ENCODE data around the gene KIAA0232. TPM values are rescaled to one million over a fixed set of nuclear protein-coding genes. Genes with fewer than 3 reads are reported as not detected.

The KIAA0232 gene
- total and polyA plus RNA-seq, 5 donors from 2014 or later, result 5.6 to 25.3 (median 13.5) TPM

DNA sequence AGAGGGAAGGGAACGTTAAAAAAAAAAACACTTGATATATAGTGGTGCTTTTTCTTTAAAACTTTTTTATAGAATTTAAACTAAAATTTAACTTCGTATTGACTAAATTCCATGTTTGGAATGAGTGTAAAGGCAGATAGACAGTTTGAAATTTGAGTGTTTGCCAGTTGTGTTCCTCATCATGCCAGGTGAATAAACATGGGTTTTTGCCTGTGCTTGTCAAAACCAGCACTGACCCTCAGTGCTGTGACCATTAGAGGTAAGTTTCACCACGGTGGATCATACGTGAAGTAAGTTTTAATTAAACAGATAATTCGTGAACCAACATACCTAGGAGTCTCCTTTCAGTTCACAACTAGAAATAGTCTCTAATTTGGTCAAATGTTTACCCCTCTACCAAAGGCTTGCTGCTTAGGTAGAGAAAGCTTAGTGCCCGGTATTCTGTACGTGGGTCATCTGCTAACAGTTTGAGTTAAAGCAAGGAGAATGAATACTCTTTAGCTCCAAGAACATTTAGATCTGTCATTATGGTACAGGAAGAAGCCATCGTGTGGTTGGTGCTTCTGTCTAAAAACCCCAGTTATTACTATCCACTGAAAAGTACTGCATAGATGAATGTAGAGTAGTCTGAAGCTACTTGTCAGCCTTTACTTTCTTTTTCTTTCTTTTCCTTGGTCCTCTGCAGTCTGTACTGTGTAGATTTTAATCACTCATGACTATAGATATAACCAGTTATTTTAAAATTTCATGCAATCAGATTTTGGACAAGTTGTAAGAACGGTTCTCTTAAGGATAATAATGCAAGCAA is 32.7 kb downstream of the KIAA0232 start:
- Histone ChIP-seq H3K4me3 (ENCODE audit: low read depth, low read length) (no peak overlapping the region), H3K9me3 (ENCODE audit: control insufficient read depth in 2 of 2, low read length in 2 of 2) (peaks cover 4 to 13% of the 10 kb centered on the region in 2 experiments), H3K27me3 (ENCODE audit: control insufficient read depth, insufficient read depth, low read length) (no peaks in the 10 kb centered on the region), H3K4me1 (ENCODE audit: control insufficient read depth, insufficient read depth, low read length, poor library complexity, severe bottlenecking) (peaks cover 3% of the 10 kb centered on the region), H3K36me3 (ENCODE audit: control insufficient read depth, insufficient read depth, low read length) (peaks cover 4% of the 10 kb centered on the region), H3K27ac (ENCODE audit: insufficient read depth, low read length, poor library complexity, severe bottlenecking) (no peak overlapping the region)
- DNase-seq (no peak), ATAC-seq (ENCODE audit: low read depth in 2 of 2) (no peak)
- Mint-ChIP-seq H3K4me1 (peaks cover 29 to 39% (median 33%) of the 10 kb centered on the region in 4 donors), H3K4me3 (no peak overlapping the region), H3K36me3 (peaks cover 27% of the 10 kb centered on the region), H3K27ac (peak overlapping the region in 2 of 3 donors; percentile 18 to 55), H3K9me3 (peaks cover 3 to 20% (median 6%) of the 10 kb centered on the region in 7 donors), H3K27me3 (no peaks in the 10 kb centered on the region)

GRCh38 chr4:6819295-6819694 is 36.8 kb downstream of the KIAA0232 start:
- Histone ChIP-seq H3K36me3 (ENCODE audit: control insufficient read depth, insufficient read depth, low read length) (peaks cover 9% of the 10 kb centered on the region), H3K27me3 (ENCODE audit: control insufficient read depth, insufficient read depth, low read length) (no peaks in the 10 kb centered on the region), H3K4me1 (ENCODE audit: control insufficient read depth, insufficient read depth, low read length, poor library complexity, severe bottlenecking) (no peaks in the 10 kb centered on the region), H3K27ac (ENCODE audit: insufficient read depth, low read length, poor library complexity, severe bottlenecking) (no peak overlapping the region), H3K9me3 (ENCODE audit: control insufficient read depth in 2 of 2, low read length in 2 of 2) (peaks cover 13 to 26% of the 10 kb centered on the region in 2 experiments), H3K4me3 (ENCODE audit: low read depth, low read length) (no peak overlapping the region)
- DNase-seq, result no peak
- Mint-ChIP-seq H3K4me1 (peaks cover 16 to 30% (median 25%) of the 10 kb centered on the region in 4 donors), H3K9me3 (peaks cover 4 to 30% (median 8%) of the 10 kb centered on the region in 7 donors), H3K36me3 (peaks cover 32% of the 10 kb centered on the region), H3K27ac (no peak overlapping the region), H3K4me3 (no peak overlapping the region), H3K27me3 (no peaks in the 10 kb centered on the region)
- ATAC-seq (ENCODE audit: low read depth in 2 of 2), result no peak

DNA sequence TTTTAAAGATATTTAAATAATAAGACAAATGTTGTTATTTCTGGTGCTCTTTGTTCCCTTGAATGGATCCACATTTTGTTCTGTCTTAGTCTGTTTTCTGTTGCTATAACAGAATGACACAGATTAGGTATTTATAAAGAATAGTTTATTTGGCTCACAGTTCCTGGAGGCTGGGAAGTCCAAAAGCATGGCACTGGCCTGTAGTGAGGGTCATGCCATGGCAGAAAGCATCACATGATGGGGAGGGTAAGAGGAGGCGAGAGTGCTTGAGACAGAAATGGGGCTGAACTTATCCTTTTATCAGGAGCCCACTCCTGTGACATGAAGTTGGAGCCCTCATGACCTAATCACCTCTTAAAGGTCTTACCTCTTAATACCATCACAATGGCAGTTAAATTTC is 38.2 kb downstream of the KIAA0232 start:
- Mint-ChIP-seq H3K4me3 (no peak overlapping the region), H3K4me1 (peaks cover 9 to 27% (median 19%) of the 10 kb centered on the region in 4 donors), H3K27me3 (no peaks in the 10 kb centered on the region), H3K27ac (peak overlapping the region in 1 of 3 donors; percentile 46), H3K9me3 (peaks cover 2 to 30% (median 8%) of the 10 kb centered on the region in 7 donors), H3K36me3 (peaks cover 27% of the 10 kb centered on the region)
- peaks cover 13 to 26% of the 10 kb centered on the region in 2 experiments for H3K9me3 ChIP-seq (ENCODE audit: control insufficient read depth in 2 of 2, low read length in 2 of 2)
- H3K27ac ChIP-seq (ENCODE audit: insufficient read depth, low read length, poor library complexity, severe bottlenecking), result no peak overlapping the region
- DNase-seq (no peak), ATAC-seq (ENCODE audit: low read depth in 2 of 2) (no peak)
- H3K4me3 ChIP-seq (ENCODE audit: low read depth, low read length), result no peak overlapping the region
- H3K27me3 ChIP-seq (ENCODE audit: control insufficient read depth, insufficient read depth, low read length), result no peaks in the 10 kb centered on the region
- H3K4me1 ChIP-seq (ENCODE audit: control insufficient read depth, insufficient read depth, low read length, poor library complexity, severe bottlenecking), result no peaks in the 10 kb centered on the region
- peaks cover 23% of the 10 kb centered on the region for H3K36me3 ChIP-seq (ENCODE audit: control insufficient read depth, insufficient read depth, low read length)

DNA sequence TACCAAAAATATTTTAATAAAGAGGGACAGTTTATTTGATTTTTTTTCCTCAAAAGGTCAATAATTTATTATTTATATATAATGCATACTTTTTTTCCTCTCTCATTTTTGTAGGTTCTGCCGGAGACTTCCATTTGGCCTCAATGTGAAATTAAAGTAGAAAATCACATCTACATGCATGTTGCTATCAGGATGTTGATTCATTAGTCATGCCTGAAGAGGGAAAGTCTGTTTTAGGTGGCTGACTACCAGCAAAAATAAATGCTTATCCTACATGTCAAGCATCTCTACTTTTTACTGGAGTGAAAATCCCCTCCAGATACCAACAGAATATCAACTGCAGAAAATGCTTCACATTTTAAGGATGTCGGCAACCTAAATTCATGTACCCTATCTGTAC is 41.5 kb downstream of the KIAA0232 start:
- H3K27ac Mint-ChIP-seq, result peak overlapping the region in 1 of 3 donors; percentile 69
- H3K4me3 Mint-ChIP-seq, result no peak overlapping the region
- Histone ChIP-seq H3K4me1 (ENCODE audit: control insufficient read depth, insufficient read depth, low read length, poor library complexity, severe bottlenecking) (no peaks in the 10 kb centered on the region), H3K27ac (ENCODE audit: insufficient read depth, low read length, poor library complexity, severe bottlenecking) (no peak overlapping the region), H3K4me3 (ENCODE audit: low read depth, low read length) (no peak overlapping the region), H3K36me3 (ENCODE audit: control insufficient read depth, insufficient read depth, low read length) (peaks cover 32% of the 10 kb centered on the region), H3K27me3 (ENCODE audit: control insufficient read depth, insufficient read depth, low read length) (no peaks in the 10 kb centered on the region), H3K9me3 (ENCODE audit: control insufficient read depth in 2 of 2, low read length in 2 of 2) (peaks cover 13 to 23% of the 10 kb centered on the region in 2 experiments)
- ATAC-seq (ENCODE audit: low read depth in 2 of 2) (no peak), DNase-seq (no peak)
- H3K36me3 Mint-ChIP-seq, result peaks cover 25% of the 10 kb centered on the region
- H3K4me1 Mint-ChIP-seq, result peaks cover 13 to 45% (median 30%) of the 10 kb centered on the region in 4 donors
- peaks cover 0 to 21% (median 6%) of the 10 kb centered on the region in 7 donors for H3K9me3 Mint-ChIP-seq
- no peaks in the 10 kb centered on the region for H3K27me3 Mint-ChIP-seq

DNA sequence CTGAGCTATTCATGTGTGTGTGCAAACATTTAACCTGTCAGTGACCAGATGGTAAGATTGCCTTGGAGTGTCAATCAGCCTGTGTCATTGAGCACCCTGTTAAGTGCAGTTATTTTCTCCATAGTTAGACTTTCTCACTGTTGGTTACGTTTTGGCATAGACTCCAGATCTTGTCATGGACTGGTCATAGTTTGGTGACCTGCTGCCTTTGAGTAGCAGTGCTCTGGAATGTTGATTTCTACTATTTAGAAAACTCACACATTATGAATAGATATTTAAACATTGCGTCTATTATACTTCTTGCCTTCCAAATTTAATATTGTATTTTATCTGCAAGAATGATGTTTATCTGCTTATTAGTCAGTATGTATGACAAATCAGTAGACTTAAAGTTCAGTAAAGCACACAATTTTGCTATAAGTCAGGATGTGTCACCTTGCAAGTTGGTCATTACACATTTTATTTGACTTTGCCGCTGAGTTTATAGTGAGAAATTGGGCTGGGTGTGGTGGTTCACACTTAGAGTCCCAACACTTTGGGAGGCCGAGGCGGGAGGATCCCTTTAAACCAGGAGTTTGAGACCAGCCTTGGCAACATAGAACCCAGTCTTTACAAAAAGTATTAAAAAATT is 42.4 kb downstream of the KIAA0232 start:
- no peak overlapping the region for H3K4me3 Mint-ChIP-seq
- no peaks in the 10 kb centered on the region for H3K27me3 Mint-ChIP-seq
- ATAC-seq (ENCODE audit: low read depth in 2 of 2) (no peak), DNase-seq (no peak)
- no peaks in the 10 kb centered on the region for H3K4me1 ChIP-seq (ENCODE audit: control insufficient read depth, insufficient read depth, low read length, poor library complexity, severe bottlenecking)
- H3K9me3 Mint-ChIP-seq, result peaks cover 0 to 13% (median 5%) of the 10 kb centered on the region in 7 donors
- H3K4me1 Mint-ChIP-seq, result peaks cover 21 to 46% (median 31%) of the 10 kb centered on the region in 4 donors
- H3K36me3 ChIP-seq (ENCODE audit: control insufficient read depth, insufficient read depth, low read length), result peaks cover 37% of the 10 kb centered on the region
- peaks cover 13 to 17% of the 10 kb centered on the region in 2 experiments for H3K9me3 ChIP-seq (ENCODE audit: control insufficient read depth in 2 of 2, low read length in 2 of 2)
- peak overlapping the region in 2 of 3 donors; percentile 39 to 69 for H3K27ac Mint-ChIP-seq
- no peak overlapping the region for H3K27ac ChIP-seq (ENCODE audit: insufficient read depth, low read length, poor library complexity, severe bottlenecking)
- H3K27me3 ChIP-seq (ENCODE audit: control insufficient read depth, insufficient read depth, low read length), result no peaks in the 10 kb centered on the region
- no peak overlapping the region for H3K4me3 ChIP-seq (ENCODE audit: low read depth, low read length)
- H3K36me3 Mint-ChIP-seq, result peaks cover 26% of the 10 kb centered on the region

DNA sequence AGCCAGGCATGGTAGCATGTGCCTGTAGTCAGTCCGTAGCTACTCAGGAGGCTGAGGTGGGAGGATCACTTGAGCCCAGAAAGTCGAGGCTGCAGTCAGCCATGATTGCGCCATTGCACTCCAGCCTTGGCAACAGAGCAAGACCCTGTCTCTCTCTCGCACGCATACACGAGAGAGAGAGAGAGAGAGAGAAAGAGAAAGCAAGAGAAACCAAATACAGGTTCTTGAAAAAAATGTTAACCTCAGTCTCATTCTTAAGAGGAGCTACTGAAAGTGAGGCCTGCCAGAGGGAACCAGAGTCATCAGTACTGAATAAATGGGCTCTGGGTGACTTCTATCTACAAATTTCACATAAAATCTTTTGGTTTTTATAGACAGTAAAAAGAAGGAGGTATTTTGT is 42.9 kb downstream of the KIAA0232 start:
- H3K27ac ChIP-seq (ENCODE audit: insufficient read depth, low read length, poor library complexity, severe bottlenecking), result no peak overlapping the region
- Mint-ChIP-seq H3K4me3 (no peak overlapping the region), H3K27me3 (no peaks in the 10 kb centered on the region), H3K36me3 (peaks cover 22% of the 10 kb centered on the region), H3K4me1 (peaks cover 22 to 42% (median 32%) of the 10 kb centered on the region in 4 donors), H3K27ac (peak overlapping the region in 2 of 3 donors; percentile 39 to 69), H3K9me3 (peaks cover 0 to 8% (median 2%) of the 10 kb centered on the region in 7 donors)
- H3K27me3 ChIP-seq (ENCODE audit: control insufficient read depth, insufficient read depth, low read length), result no peaks in the 10 kb centered on the region
- peaks cover 8 to 12% of the 10 kb centered on the region in 2 experiments for H3K9me3 ChIP-seq (ENCODE audit: control insufficient read depth in 2 of 2, low read length in 2 of 2)
- ATAC-seq (ENCODE audit: low read depth in 2 of 2) (no peak), DNase-seq (peak in 1 of 3 donors; percentile 9)
- no peak overlapping the region for H3K4me3 ChIP-seq (ENCODE audit: low read depth, low read length)
- H3K36me3 ChIP-seq (ENCODE audit: control insufficient read depth, insufficient read depth, low read length), result peaks cover 41% of the 10 kb centered on the region
- no peaks in the 10 kb centered on the region for H3K4me1 ChIP-seq (ENCODE audit: control insufficient read depth, insufficient read depth, low read length, poor library complexity, severe bottlenecking)

DNA sequence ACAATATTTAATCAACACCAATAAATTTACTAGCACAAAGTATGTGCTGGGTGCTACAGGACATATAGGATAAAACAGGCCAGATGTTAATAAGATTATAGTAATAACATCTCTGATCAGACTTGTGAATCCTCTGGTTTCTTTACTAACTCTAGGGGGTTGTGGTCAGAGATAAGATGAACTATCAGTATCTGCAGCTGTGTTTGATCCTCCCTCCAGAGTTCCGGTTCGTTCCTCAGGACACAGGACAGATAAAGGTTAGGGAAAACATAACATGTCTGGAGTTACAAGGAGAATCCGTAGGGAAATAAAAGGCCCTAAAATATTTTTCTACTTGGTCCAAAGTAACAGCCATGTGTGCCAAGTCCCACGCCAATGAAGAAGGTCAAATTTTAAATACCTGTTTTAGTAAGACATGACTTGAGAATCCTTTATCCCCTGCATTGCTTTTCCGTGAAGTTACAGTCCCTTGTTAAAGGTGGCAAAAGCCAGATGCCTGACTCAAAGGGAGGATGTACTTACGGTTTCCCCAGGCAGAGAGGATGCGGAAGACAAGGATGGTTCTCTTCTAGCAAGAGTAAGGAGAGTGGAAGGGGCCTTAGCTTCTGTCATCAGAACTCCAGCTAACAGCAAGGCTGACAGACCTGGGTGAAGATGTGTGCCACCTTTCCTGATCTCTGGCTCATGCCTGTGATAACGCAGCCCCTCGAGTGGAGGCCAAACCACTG is 44.4 kb downstream of the KIAA0232 start:
- Histone ChIP-seq H3K27ac (ENCODE audit: insufficient read depth, low read length, poor library complexity, severe bottlenecking) (no peak overlapping the region), H3K4me3 (ENCODE audit: low read depth, low read length) (no peak overlapping the region), H3K9me3 (ENCODE audit: control insufficient read depth in 2 of 2, low read length in 2 of 2) (peaks cover 0 to 2% of the 10 kb centered on the region in 2 experiments), H3K36me3 (ENCODE audit: control insufficient read depth, insufficient read depth, low read length) (peaks cover 49% of the 10 kb centered on the region), H3K27me3 (ENCODE audit: control insufficient read depth, insufficient read depth, low read length) (no peaks in the 10 kb centered on the region), H3K4me1 (ENCODE audit: control insufficient read depth, insufficient read depth, low read length, poor library complexity, severe bottlenecking) (no peaks in the 10 kb centered on the region)
- no peak for ATAC-seq (ENCODE audit: low read depth in 2 of 2)
- Mint-ChIP-seq H3K9me3 (peaks cover 0 to 2% (median 0%) of the 10 kb centered on the region in 7 donors), H3K4me1 (peaks cover 24 to 42% (median 34%) of the 10 kb centered on the region in 4 donors), H3K36me3 (peaks cover 27% of the 10 kb centered on the region), H3K27me3 (no peaks in the 10 kb centered on the region), H3K4me3 (no peak overlapping the region), H3K27ac (peak overlapping the region; percentile 14 to 69 (median 40))
- no peak for DNase-seq
